ENCODE results near the gene PAOX. TPM values are rescaled to one million over a fixed set of nuclear protein-coding genes. Genes with fewer than 3 reads are reported as not detected.
"Not testable (repeated sequence)": the region's sequence is repeated elsewhere in the genome, so short reads cannot be mapped to it uniquely, and the experiment has no call there.

Gene PAOX
- total RNA-seq, 1 experiment from 2014 or later: 2.1 TPM

GRCh38 chr10:133405844-133406527, 26.9 kb downstream of the PAOX start:
- no peak for DNase-seq (ENCODE audit: low read depth)

DNA sequence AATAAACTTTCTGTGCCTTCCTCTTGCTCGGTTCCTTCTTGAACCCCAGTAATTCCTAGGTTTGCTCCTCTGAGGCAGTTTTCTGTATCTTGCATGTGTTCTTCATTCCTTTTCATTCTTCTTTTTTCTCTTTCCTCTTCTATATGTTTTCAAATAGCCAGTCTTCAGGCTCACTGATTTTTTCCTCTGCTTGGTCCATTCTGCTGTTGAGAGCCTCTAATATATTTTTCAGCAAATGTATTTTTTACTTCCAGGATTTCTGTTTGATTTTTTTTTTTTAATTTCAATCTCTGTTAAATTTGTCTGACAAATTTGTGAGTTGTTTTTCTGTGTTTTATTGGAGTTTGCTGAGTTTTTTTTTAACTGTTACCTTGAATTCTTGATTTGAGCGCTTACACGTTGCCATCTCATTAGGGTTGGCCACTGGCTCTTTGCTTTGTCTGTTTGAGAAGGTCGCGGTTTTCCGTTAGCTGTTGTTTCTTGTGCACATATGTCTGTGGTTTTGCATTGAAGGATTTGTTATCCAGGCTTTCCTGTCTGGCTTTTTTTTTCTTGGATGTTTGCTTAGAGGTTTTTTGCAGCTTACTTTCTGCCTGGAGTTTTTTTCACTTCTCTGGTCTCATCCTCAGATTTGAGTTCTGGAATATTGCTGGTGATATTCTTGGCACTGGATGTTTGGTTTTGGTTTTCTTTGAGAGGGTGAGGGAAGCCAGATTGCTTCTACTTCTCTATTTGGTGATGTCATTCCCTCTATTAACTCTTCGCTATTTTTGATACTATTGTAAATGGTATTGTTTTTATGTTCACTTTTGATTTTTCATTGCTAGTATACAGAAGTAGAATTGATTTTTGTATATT, 32.7 kb downstream of the PAOX start:
- no peak for DNase-seq (ENCODE audit: low read depth)

GRCh38 chr10:133412381-133412711, 33.3 kb downstream of the PAOX start:
- DNase-seq (ENCODE audit: low read depth): no peak

DNA sequence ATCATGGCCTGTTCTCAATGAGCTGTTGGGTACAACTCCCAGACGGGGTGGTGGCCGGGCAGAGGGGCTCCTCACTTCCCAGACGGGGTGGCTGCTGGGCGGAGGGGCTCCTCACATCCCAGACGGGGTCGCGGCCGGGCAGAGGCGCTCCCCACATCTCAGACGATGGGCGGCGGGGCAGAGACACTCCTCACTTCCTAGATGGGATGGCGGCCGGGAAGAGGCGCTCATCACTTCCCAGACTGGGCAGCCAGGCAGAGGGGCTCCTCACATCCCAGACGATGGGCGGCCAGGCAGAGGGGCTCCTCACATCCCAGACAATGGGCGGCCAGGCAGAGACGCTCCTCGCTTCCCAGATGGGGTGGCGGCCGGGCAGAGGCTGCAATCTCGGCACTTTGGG, 35.3 kb downstream of the PAOX start:
- not testable (repeated sequence) for DNase-seq (ENCODE audit: low read depth)

GRCh38 chr10:133415752-133416151, 36.7 kb downstream of the PAOX start:
- no peak for DNase-seq (ENCODE audit: low read depth)

DNA sequence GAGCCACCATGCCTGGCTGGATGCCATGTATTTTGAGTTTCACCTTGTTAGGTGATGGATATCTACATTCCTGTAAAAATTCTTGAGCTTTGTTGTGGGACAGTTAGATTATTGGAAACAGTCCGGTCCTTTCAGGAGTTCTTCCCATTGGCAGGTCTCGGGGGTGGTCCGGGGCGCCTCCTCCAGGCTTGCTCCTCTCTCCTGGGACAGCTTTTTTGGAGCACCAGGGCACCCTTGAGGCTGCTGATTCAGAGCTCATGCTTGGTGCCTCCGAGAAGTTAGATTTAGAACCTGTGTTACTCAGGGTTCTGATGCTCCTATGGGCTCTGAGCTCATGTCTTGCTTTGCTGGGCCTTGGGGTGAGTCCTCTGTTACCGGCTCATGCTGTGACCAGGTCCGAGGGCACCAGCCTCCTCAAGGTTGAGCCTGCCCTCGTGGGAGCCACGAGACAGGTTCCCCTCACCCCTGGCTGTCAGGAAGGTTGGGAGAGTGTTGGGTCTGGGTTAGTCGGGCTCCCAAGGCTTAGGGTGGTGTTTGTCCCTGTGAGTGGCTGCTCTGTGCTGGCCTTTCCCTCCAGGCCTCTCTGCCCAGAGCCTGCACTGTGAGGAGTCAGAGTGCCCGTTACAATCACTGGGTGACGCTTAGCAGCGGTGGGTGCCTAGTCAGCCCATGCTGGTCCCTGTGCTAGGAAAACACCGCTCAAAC, 39.4 kb downstream of the PAOX start:
- no peak for DNase-seq (ENCODE audit: low read depth)

DNA sequence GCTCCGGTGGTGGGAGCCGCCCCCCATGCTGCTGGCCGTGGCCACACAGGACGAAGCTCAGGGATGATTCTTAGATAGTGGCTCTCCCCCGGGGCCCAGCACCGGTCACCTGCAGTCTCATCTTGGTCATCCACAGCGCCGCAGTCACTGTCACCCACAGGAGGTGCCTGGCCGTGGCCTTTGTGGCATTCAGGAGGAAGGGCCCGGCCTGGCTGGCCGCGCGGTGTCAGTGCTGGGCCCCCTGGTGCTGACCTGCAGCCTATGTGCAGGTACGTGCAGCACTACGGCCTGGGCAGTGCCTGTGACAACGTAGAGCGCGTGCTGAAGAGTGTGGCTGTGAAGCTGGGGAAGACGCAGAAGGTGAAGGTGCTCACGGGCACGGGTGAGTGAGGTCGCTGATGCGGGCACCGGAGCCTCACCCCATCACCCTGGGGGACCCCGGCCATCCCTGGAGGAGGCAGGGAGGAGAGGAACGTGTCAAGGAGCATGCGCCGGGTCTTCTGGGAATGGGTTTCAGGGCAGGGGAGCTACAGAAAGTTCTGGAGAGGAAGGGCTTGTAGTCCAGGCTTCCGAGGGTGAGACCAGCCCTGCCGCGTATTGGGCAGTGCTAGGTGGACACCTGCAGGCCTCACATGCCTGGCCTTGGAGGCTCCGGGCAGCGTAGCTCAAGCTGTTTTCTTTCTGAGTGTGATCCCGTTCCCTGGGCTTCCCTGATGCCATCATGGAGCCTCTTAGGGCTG, 40.3 kb downstream of the PAOX start:
- DNase-seq (ENCODE audit: low read depth): no peak

DNA sequence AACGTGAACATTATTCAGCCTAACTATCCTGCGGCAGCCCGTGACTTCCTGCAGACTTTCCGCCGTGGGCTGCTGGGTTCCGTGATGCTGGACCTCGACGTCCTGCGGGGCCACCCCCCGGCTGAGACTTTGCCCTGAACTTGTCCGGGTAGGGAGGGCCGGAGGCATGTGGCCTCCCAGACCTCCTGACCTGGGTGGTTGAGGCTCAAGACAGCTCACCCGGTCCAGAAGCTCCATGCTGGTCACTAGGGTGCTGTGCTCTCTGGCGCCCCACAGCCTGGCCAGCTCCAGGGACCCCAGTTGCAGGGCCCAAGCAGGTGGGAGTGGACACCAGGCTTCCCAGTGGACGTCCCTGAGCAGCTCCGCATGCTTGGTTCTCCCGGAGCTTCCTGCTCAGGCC, 41.0 kb downstream of the PAOX start:
- no peak for DNase-seq (ENCODE audit: low read depth)

GRCh38 chr10:133420579-133420978, 41.5 kb downstream of the PAOX start:
- DNase-seq (ENCODE audit: low read depth): no peak

DNA sequence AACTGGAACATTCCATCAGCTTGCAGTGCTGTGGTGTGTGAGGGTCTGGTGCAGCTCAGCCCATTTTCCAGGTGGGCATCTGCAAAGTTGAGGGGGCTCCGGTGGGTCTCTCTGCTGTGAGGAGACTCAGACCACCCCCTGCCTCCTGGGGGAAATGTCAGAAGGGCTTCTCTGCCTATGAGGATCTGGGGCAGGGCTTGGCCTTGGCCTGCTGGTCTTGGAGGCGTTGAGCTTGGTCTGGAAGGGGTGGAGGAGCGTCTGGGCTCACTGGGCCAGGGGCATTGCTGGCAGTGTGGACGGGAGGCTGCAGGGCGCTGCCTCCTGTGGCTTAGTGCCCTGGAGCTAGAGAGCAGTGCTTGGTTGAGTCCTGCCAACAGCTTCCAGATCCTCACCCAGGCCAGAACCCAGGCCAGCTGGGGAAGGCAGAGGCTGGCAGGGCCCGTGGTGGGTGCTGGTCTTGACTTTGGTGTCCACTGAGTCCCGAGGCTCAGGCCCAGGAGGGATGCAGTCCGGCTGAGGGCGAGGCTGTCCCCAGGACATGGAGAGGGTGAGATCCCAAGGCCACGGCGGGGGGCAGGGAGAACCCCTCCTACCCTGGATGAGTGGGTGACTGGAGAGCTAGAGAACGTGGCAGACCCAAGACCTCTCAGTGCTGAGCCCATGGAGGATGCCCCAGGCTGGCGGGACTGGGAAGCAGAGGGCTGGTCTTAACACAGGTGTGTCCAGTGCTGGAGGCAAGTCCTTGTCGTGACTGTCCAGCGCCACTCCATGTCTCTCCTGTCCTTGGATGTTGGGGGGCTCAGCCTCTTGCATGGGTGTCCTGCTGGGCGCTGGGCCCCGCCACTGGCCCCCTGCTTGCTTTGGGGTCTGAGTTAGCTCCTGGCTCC, 42.5 kb downstream of the PAOX start:
- no peak for DNase-seq (ENCODE audit: low read depth)

DNA sequence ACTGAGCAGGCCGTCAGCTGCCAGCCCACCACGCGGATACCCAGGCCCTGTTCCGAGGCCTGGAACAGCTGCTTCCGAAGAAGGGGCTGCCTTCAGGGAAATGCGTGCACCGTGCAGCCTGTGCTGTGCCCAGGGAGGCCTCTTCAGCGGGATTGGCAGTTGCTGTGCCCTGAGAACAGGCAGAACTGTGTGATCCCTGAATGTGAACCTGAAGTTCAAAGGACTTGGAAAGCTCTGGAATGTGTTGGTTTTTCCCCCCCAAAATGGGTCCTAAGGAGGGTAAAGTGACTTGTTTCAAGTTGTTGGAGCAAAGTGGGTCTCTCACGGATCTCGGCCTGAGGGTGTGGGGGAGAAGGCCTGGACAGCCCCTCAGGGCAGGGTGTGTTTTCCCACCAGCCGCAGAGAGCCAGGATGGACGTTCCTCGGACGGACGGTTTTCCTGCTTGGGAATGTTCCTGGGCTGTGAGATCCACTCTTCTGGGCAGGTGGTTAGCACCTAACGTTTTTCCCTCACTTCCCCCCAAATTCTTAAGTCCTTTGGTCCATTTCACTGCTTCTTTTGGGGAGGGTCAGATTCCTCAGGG, 43.3 kb downstream of the PAOX start:
- DNase-seq (ENCODE audit: low read depth): no peak

DNA sequence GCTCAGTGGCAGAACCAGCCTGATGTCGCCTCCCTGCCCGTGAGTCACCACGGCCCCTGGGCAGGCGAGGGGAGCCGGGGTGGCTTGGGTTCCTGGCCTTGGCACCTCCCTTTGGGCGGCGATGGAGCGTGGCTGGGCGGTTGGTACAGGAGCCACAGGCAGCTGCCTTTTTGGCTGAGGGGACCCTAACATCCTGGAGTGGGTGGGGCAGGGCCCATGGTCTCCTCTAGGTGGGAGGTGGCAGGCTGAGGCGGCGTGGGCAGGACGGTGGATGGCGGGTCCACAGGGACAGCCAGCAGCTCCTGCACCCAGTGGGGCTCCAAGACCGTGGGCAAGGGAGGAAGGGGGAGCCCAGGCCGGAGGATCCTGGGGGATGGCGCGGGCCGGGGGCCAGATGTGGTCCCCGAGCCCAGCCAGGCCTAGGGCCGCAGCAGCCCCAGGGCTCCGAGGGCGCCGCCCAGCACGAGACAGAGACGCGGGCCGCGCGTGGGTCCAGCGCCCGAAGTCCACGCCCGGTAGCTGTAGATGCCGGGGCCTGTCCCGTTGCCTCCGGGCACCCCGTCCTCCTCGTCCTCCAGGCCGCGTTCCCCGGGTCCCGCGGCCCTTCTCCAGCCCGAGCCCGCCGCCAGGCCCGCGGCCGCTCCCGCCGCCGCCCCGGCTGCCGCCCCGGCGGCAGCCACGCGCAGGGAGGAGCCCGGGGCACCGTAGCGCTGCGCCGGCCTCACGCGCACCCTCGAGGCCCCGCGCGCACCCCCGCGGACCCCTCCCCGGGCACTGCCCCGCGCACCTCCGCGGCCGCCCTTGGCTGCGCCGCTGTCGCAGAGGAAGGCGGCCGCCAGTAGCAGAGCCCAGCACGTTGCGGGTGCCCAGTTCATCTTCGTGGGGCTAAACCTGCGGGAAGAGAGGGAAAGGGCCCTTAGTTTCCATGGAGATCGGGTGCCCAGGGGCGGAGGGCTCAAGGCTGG, 44.0 kb downstream of the PAOX start:
- no peak for DNase-seq (ENCODE audit: low read depth)

GRCh38 chr10:133424102-133424501, 45.0 kb downstream of the PAOX start:
- DNase-seq (ENCODE audit: low read depth): not testable (repeated sequence)

DNA sequence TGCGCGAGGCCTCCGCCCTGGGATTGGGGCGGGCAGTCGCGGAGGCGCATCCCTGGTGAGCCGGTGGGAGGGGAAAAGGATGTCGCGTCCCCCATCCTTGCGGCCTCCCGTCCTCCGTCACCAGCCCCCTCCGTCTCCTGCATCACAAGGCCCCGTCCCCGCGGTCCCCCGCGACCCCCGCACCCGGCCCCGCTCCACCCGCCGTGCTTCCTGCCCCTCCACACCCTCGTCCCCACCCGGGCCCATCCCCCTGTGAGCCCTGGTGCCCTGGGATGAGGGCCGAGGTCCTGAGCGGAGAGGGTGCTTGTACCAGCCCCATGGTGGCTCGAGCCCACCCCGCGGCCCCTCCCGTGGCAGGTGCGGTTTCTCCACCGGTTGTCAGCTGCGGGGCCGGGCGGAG, 45.5 kb downstream of the PAOX start, which contains the start of gene SPRN:
Gene SPRN, minus strand, starts transcription at position 25 of the 400 bp plus-strand sequence. CDS start 944 bp downstream, outside the sequence.
- not testable (repeated sequence) for DNase-seq (ENCODE audit: low read depth)

DNA sequence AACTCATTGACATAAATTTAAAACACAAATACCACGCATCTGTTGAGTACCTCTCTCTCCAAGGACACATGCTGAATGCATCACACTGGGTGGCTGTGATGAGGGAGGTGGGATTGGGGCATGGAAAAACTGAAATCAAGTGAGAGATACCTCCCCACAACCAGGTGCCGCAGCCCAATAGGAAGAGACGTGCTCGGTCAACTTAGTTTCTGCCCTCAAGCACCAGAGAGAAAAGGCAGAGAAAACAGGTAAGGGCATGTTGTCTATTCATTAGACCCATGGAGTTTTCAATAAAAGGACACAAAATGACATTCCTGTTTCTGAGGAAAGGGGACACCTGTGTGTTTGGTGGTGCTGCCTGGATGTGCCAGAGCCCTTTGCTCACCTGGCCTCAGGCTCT, 50.5 kb downstream of the PAOX start:
- not testable (repeated sequence) for DNase-seq (ENCODE audit: low read depth)

- DNase-seq (ENCODE audit: low read depth): not testable (repeated sequence)
Observed at GRCh38 chr10:133431888-133432613, 53.0 kb downstream of the PAOX start.

DNA sequence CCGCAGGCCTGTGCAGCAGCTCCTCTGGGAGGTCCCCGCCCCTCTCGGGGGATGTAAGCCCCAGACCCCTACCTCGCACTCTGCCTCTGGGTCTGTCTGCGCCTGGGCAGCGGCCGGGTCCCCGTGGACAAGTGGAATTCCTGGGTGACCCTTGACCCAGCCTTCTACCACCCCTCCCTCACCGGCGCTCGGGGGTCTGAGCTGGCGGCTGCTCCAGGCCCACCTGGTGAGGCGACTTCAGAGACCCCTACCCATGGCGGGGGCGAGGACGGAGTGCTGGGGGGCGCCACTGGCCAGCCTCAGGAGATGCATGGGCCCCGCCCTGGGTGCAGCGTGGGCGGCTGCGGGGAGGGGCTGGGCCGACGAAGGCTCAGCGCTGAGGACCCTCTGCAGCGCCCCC, 53.7 kb downstream of the PAOX start:
- not testable (repeated sequence) for DNase-seq (ENCODE audit: low read depth)

- DNase-seq (ENCODE audit: low read depth): no peak
Observed at GRCh38 chr10:133438711-133439273, 59.7 kb downstream of the PAOX start.
